GM10248 (cell line): ENCODE data around the gene CNEP1R1.

Source experiments
- CTCF ChIA-PET: fragments of 300-600 bp; sonication (Branson Sonifier 250); formaldehyde crosslinking; extraction: SDS; loops from one replicate; lab custom pipeline; 2021; ENCODE audit warnings: antibody characterized with exemption; lab: Yijun Ruan, JAX
- POLR2A ChIA-PET: fragments of 350-650 bp; sonication (Branson Sonifier 250); formaldehyde crosslinking; extraction: SDS; loops from one replicate; lab custom pipeline; 2020; ENCODE audit warnings: antibody characterized with exemption; lab: Yijun Ruan, JAX
- DNase-seq: peaks from one replicate; pipeline ENCODE4 v3.0.0; 2012; ENCODE audit errors: extremely low spot score
- TF ChIP-seq, protein P1 (sequence below): IDR thresholded peaks from 2 replicates; pipeline ENCODE4 v1.5.1; 2012; ENCODE audit warnings: mild to moderate bottlenecking, low read depth; ENCODE audit errors: extremely low read depth, missing control alignments, control extremely low read depth

Gene CNEP1R1

DNA sequence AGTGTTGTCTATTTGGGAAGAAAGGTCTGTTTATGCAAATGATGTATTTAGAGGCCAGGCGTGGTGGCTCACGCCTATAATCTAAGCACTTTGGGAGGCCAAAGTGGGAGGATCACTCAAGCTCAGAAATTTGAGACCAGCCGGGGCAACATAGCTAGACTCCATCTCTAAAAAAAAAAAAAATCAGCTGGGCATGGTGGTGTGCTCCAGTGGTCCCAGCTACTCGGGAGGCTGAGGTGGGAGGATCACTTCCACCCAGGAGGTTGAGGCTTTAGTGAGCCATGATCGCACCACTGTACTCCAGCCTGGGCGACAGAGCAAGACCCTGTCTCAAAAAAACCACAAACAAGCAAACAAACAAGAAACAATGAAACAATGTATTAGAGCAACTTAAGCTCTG, 21.8 kb downstream of the CNEP1R1 start:
- ChIA-PET CTCF (interaction anchor here (0.9 to 1.6 kb wide), 4 partner anchors 10 to 165 kb away, joined by 4 to 5 read pairs (median 4); partner anchors contain the start of gene CNEP1R1), POLR2A (interaction anchor here (0.6 kb wide), 1 partner anchor 368 kb away, joined by 8 read pairs; no protein-coding TSS in a partner anchor)
- TF ChIP-seq, protein P1, sequence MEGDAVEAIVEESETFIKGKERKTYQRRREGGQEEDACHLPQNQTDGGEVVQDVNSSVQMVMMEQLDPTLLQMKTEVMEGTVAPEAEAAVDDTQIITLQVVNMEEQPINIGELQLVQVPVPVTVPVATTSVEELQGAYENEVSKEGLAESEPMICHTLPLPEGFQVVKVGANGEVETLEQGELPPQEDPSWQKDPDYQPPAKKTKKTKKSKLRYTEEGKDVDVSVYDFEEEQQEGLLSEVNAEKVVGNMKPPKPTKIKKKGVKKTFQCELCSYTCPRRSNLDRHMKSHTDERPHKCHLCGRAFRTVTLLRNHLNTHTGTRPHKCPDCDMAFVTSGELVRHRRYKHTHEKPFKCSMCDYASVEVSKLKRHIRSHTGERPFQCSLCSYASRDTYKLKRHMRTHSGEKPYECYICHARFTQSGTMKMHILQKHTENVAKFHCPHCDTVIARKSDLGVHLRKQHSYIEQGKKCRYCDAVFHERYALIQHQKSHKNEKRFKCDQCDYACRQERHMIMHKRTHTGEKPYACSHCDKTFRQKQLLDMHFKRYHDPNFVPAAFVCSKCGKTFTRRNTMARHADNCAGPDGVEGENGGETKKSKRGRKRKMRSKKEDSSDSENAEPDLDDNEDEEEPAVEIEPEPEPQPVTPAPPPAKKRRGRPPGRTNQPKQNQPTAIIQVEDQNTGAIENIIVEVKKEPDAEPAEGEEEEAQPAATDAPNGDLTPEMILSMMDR: no peak

DNA sequence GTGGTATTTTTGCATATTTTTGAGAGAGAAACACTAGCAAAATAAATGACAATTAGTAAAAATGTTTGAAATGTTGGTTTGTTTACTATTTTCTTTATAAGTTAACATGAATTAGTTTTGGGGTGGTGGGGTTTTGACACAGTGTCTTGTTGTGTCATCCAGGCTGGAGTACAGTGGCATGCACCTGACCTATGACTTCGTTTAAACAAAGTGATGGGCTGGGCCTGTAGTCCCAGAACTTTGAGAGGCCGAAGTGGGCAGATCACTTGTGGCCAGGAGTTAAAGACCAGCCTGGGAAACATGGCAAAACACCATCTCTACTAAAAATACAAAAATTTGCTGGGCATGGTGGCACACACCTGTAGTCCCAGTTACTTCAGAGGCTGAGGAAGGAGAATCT, 22.8 kb downstream of the CNEP1R1 start:
- no peak for DNase-seq
- CTCF ChIA-PET: no interaction called here
- POLR2A ChIA-PET: no interaction called here
- TF ChIP-seq, protein P1: no peak

More for the DNA sequence above, 21.8 kb downstream of the CNEP1R1 start:
- no peak for DNase-seq

DNA sequence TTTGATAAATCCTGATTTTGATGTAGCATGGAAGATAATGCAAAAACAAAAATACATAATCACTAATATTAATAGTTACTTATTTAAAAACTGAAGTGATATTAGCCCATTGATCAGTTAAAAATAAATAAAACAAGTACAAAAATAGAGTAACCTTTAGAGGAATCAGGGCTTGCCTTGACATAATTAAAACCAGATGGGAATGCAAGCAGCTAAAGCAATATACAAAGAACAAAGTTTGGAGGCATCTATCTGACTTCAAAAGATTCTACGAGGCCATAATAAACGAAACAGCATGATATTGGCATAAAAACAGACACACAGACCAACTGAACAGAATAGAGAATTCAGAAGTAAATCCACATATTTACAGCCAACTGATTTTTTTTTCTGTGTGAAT, 25.8 kb downstream of the CNEP1R1 start:
- TF ChIP-seq, protein P1: no peak
- POLR2A ChIA-PET: no interaction called here
- CTCF ChIA-PET: interaction anchor here (0.7 to 0.8 kb wide), 2 partner anchors 26 to 160 kb away, joined by 3 to 4 read pairs; partner anchors contain the start of gene CNEP1R1
- no peak for DNase-seq

DNA sequence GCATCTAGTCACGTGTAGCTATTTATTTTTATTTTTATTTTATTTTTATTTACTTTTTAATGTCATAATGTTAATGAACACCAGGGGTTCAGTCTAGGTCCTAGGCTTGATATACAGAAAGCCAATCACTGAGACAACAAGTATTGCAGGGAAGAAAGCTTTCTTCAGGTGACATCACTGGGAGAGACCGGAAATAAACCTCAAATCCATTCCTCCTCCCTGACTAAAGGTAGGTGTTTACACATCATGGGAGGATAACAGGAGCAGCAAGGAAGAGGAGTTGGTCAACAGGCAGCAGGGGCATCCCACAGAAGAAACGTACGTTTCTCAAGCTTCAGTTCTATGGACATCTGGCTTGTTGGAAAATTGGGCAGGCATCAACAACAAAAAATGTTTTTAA, 31.2 kb downstream of the CNEP1R1 start:
- ChIA-PET POLR2A (no interaction called here), CTCF (interaction anchor here (1.1 to 1.6 kb wide), 3 partner anchors 9 to 31 kb away, joined by 4 to 5 read pairs (median 4); partner anchors contain the start of genes CNEP1R1 and HEATR3)
- TF ChIP-seq, protein P1: no peak
- DNase-seq: no peak

DNA sequence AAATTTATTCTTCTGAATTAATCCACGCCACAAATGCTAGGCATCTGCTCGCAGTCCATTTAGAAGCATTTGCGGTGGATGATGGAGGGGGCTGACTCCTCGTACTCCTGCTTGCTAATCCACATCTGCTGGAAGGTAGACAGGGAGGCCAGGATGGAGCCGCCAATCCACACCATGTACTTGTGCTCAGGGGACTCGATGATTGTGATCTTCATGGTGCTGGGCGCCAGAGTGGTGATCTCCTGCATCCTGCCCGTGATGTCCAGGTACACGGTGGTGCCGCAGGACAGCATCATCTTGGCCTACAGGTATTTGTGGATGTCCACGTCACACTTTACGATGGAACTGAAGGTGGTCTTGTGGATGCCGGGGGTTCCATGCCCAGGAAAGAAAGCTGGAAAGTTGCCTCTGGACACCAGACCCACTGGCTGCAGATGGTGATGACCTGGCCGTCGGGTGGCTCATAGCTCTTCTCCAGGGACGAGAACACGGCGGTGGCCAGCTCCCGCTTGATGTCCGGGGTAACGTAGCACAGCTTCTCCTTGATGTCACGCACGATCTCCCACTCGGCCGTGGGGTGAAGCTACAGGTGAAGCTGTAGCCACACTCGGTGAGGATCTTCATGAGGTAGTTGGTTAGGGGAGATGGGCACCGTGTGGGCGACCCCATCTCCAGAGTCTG, 33.2 kb downstream of the CNEP1R1 start:
- CTCF ChIA-PET: interaction anchor here (0.6 to 1.2 kb wide), 2 partner anchors 33 to 748 kb away, joined by 3 read pairs; partner anchors contain the start of gene CNEP1R1
- DNase-seq: no peak
- POLR2A ChIA-PET: no interaction called here
- TF ChIP-seq, protein P1: no peak

DNA sequence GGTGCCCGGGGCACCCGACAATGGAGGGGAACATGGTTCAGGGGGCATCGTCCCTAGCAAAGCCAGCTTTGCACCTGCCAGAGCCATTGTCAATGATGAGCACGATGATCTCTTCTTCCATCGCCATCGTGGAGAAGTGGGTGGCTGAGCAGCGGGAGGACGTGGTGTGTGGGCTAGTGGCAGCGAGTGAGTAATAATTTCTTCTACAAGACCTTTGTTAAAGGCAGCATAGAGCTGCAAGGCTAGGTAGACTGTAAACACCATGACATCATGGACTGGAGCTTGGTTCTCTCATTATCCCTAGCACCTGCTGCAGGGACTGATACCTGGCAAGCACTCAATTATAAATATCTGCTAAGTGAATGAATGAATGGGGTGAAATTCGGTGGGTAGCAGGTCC, 34.1 kb downstream of the CNEP1R1 start:
- POLR2A ChIA-PET: no interaction called here
- CTCF ChIA-PET: interaction anchor here (1.2 kb wide), 2 partner anchors 34 to 747 kb away, joined by 3 to 4 read pairs; partner anchors contain the start of gene CNEP1R1

More for the DNA sequence above, 34.1 kb downstream of the CNEP1R1 start:
- DNase-seq: no peak
- TF ChIP-seq, protein P1: no peak
